KMS-11 (cell line): Measurements from ENCODE around the gene GRIK2.

ENCODE experiments used
- H2AFZ ChIP-seq: fragments of 200-600 bp; sonication (generic); 2 replicates; pipeline ENCODE4 v1.6.1; 2016; ENCODE audit warnings: antibody characterized with exemption, mixed run types, low read depth
- H3K27ac ChIP-seq: fragments of 200-600 bp; sonication (generic); 2 replicates; pipeline ENCODE4 v1.6.1; 2016; ENCODE audit warnings: mild to moderate bottlenecking, mixed run types
- H3K27me3 ChIP-seq: fragments of 200-600 bp; sonication (generic); 2 replicates; pipeline ENCODE4 v1.6.1; 2017; ENCODE audit warnings: mild to moderate bottlenecking, low read depth, mixed run types, moderate library complexity; ENCODE audit not compliant: insufficient read depth
- H3K36me3 ChIP-seq: fragments of 200-600 bp; sonication (generic); 2 replicates; pipeline ENCODE4 v1.6.1; 2017; ENCODE audit warnings: mild to moderate bottlenecking, mixed run types; ENCODE audit not compliant: insufficient read depth
- H3K4me1 ChIP-seq: fragments of 200-600 bp; sonication (generic); 2 replicates; pipeline ENCODE4 v1.6.1; 2016; ENCODE audit warnings: mild to moderate bottlenecking, low read depth, mixed run types; ENCODE audit not compliant: poor library complexity, severe bottlenecking
- H3K4me2 ChIP-seq: fragments of 200-600 bp; sonication (generic); 2 replicates; pipeline ENCODE4 v1.7.0; 2016; ENCODE audit warnings: mild to moderate bottlenecking, mixed run types
- H3K4me3 ChIP-seq: fragments of 200-600 bp; sonication (generic); IDR thresholded peaks from 2 replicates; pipeline ENCODE4 v1.6.1; 2017; ENCODE audit warnings: low read depth, low read length, mixed read lengths; ENCODE audit not compliant: insufficient read depth
- H3K79me2 ChIP-seq: fragments of 200-600 bp; sonication (generic); 2 replicates; pipeline ENCODE4 v1.6.1; 2016; ENCODE audit warnings: low read depth, mixed run types; ENCODE audit not compliant: insufficient read depth
- H3K9ac ChIP-seq: fragments of 200-600 bp; sonication (generic); 2 replicates; pipeline ENCODE4 v1.6.1; 2016; ENCODE audit warnings: mild to moderate bottlenecking, mixed run types
- H4K20me1 ChIP-seq: fragments of 200-600 bp; sonication (generic); 2 replicates; pipeline ENCODE4 v1.6.1; 2016; ENCODE audit warnings: mild to moderate bottlenecking, mixed run types; ENCODE audit not compliant: insufficient read depth
- TF ChIP-seq, protein P1 (sequence below): fragments of 200-600 bp; sonication (generic); conservative IDR thresholded peaks from 2 replicates; pipeline ENCODE4 v1.6.1; 2017; ENCODE audit warnings: low read depth, mild to moderate bottlenecking, antibody characterized with exemption, low read length, moderate library complexity, mixed read lengths

The GRIK2 gene

DNA sequence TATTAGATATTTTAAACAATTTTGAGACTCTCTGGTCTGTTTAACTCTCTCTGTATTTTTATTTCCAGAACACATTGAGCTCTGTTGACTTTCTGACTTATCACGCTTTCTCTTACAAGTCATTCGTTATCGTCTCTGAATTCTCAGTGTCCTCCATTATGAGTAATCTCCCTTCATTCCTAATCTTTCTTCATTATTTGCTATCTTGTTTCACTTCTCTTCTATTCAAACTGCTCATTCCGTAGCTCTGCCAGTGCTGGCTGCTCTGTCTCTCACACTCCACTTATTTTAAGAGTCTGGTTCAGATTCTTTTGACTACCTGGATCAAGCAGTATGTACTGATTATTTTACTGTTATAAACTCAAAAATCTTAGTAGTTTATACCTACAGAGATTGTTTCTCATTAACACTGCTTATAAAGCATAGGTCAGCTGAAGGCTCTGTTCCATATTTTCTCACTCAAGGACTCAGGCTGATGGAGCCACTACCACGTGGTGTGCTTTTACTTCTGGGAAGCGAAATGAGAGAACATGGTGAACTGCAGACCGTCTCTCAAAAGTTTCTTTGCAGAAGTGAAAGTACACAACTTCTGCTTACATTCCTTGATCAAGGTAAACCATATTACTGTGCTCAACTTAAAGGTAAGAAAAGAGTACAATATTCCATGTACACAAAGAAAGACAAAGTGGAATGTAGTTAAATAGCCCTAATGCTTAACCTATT is 485.2 kb downstream of the GRIK2 start:
- Histone ChIP-seq H4K20me1 (no peaks in the 10 kb centered on the region), H2AFZ (no peak overlapping the region), H3K9ac (no peak overlapping the region), H3K27me3 (no peaks in the 10 kb centered on the region), H3K27ac (no peak overlapping the region), H3K4me3 (no peak overlapping the region), H3K4me1 (no peaks in the 10 kb centered on the region), H3K4me2 (no peak overlapping the region), H3K36me3 (no peaks in the 10 kb centered on the region), H3K79me2 (no peaks in the 10 kb centered on the region)
- TF ChIP-seq, protein P1, sequence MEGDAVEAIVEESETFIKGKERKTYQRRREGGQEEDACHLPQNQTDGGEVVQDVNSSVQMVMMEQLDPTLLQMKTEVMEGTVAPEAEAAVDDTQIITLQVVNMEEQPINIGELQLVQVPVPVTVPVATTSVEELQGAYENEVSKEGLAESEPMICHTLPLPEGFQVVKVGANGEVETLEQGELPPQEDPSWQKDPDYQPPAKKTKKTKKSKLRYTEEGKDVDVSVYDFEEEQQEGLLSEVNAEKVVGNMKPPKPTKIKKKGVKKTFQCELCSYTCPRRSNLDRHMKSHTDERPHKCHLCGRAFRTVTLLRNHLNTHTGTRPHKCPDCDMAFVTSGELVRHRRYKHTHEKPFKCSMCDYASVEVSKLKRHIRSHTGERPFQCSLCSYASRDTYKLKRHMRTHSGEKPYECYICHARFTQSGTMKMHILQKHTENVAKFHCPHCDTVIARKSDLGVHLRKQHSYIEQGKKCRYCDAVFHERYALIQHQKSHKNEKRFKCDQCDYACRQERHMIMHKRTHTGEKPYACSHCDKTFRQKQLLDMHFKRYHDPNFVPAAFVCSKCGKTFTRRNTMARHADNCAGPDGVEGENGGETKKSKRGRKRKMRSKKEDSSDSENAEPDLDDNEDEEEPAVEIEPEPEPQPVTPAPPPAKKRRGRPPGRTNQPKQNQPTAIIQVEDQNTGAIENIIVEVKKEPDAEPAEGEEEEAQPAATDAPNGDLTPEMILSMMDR = no peak

DNA sequence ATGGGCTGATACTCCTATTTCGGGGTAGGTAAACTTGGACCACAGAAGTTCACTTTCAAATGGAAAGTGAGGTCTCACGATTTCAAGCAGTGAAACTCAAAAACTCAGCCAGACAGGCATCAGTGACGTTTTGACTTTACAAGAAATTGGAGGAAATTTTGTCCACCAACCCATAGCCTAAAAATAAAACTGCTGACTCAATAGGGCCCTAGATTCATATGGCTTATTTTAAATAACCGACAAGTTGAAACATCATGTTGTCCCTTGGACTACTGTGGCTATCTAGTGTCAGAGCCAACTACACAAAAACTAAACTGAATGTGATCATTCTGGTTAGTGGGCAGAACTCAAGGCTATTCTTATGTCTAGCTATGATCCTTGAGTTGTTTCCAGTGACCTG is 486.3 kb downstream of the GRIK2 start:
- H3K27ac ChIP-seq = no peak overlapping the region
- H3K4me3 ChIP-seq = no peak overlapping the region
- no peaks in the 10 kb centered on the region for H3K27me3 ChIP-seq
- H3K4me1 ChIP-seq = no peaks in the 10 kb centered on the region
- no peak overlapping the region for H3K4me2 ChIP-seq
- H4K20me1 ChIP-seq = no peaks in the 10 kb centered on the region
- H3K9ac ChIP-seq = no peak overlapping the region
- H3K36me3 ChIP-seq = no peaks in the 10 kb centered on the region
- no peak overlapping the region for H2AFZ ChIP-seq
- no peaks in the 10 kb centered on the region for H3K79me2 ChIP-seq
- TF ChIP-seq, protein P1 = no peak

DNA sequence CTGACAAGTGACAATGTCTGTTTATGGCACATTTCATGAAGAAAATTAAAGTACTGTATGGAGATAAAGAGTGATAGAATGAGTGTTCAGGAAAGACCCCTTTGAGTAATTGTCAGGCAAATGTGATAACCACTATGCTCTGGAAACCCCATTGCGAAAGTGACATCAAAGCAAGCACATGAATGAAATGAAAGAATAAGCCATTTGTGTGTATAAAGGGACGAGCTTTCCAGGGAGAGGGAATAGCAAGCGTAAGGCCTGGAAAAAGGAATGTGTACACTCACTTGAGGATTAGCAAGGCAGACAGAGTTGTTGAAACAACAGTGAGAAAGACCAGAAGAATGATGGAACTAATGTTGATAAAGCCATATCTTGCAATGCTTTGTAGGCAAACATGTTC is 490.0 kb downstream of the GRIK2 start:
- no peak overlapping the region for H3K4me3 ChIP-seq
- TF ChIP-seq, protein P1 = no peak
- H3K27ac ChIP-seq = no peak overlapping the region
- H3K4me1 ChIP-seq = no peaks in the 10 kb centered on the region
- H3K79me2 ChIP-seq = no peaks in the 10 kb centered on the region
- H3K36me3 ChIP-seq = no peaks in the 10 kb centered on the region
- no peak overlapping the region for H3K4me2 ChIP-seq
- no peaks in the 10 kb centered on the region for H3K27me3 ChIP-seq
- H4K20me1 ChIP-seq = no peaks in the 10 kb centered on the region
- H2AFZ ChIP-seq = no peak overlapping the region
- H3K9ac ChIP-seq = no peak overlapping the region

DNA sequence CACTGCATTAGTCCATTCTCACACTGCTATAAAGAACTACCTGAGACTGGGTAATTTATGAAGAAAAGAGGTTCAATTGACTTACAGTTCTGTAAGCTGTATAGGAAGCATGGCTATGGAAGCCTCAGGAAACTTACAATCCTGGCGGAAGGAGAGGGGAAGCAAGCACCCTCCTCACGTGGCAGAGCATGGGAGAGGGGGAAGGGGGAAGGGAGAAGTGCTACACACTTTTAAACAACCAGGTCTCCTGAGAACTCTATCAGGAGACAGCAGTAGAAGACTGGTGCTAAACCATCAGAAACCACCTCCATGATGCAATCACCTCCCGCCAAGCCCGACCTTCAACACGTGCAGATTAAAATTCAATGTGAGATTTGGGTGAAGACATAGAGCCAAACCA is 494.0 kb downstream of the GRIK2 start:
- H4K20me1 ChIP-seq = no peaks in the 10 kb centered on the region
- TF ChIP-seq, protein P1 = no peak
- no peaks in the 10 kb centered on the region for H3K4me1 ChIP-seq
- no peak overlapping the region for H3K27ac ChIP-seq
- H3K9ac ChIP-seq = no peak overlapping the region
- H3K36me3 ChIP-seq = no peaks in the 10 kb centered on the region
- no peak overlapping the region for H3K4me3 ChIP-seq
- no peak overlapping the region for H2AFZ ChIP-seq
- no peak overlapping the region for H3K4me2 ChIP-seq
- H3K79me2 ChIP-seq = no peaks in the 10 kb centered on the region
- no peaks in the 10 kb centered on the region for H3K27me3 ChIP-seq
